Pulmonary artery endothelial cell (primary cell): ENCODE data around the gene SHMT1. TPM values are rescaled to one million over a fixed set of nuclear protein-coding genes. Genes with fewer than 3 reads are reported as not detected.
"Not testable (repeated sequence)": the region's sequence is repeated elsewhere in the genome, so short reads cannot be mapped to it uniquely, and the experiment has no call there.

Experiments
- DNase-seq: peaks from one replicate; pipeline ENCODE4 v3.0.0-alpha.2; 2011; ENCODE audit warnings: low read depth, low spot score
- total RNA-seq: library from RNA; depleted of rRNA; stranded (reverse); fragments of >200 nt; gene quantifications from 2 replicates; pipeline ENCODE4 v1.2.3, GENCODE V29; 2014

Gene SHMT1
- 15.4 and 20.4 TPM in 2 replicates for total RNA-seq

- DNase-seq: peak; percentile 36
Measured at GRCh38 chr17:18363101-18364049, at the start of gene SHMT1. Gene SHMT1 (minus strand): TSS chr17:18363550. CDS start chr17:18355981, 7,569 bp downstream.

DNA sequence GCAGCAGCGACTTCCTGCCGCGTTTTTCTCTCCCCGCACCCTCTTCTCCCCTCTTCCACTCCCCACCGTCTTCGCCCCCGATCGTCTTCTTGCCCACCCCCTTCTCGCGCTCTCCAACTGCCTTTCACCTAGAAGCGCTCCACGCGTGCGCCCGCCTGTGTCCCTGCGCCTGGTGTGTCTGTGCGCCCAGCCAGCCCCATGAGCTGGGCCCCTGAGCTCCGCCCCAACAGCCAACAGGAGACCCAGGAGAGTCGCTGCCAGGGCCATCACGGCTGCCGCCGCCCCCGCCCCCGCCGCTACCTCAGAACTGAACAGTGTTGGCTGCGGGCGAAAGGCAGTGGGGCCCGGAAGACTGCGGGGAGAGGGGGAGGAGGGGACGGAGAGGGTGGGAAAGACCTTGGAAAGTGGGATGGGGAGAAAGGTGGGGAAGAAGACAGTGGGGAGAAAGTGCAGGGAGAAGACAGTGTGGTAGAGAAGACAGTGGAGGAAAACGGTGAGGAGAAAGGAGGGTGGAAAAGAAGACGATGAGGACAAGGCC, 48.7 kb upstream of the SHMT1 start:
- not testable (repeated sequence) for DNase-seq

- DNase-seq: not testable (repeated sequence)
Measured at GRCh38 chr17:18411377-18411864, 48.1 kb upstream of the SHMT1 start.

- not testable (repeated sequence) for DNase-seq
Measured at GRCh38 chr17:18410736-18411135, 47.4 kb upstream of the SHMT1 start.

DNA sequence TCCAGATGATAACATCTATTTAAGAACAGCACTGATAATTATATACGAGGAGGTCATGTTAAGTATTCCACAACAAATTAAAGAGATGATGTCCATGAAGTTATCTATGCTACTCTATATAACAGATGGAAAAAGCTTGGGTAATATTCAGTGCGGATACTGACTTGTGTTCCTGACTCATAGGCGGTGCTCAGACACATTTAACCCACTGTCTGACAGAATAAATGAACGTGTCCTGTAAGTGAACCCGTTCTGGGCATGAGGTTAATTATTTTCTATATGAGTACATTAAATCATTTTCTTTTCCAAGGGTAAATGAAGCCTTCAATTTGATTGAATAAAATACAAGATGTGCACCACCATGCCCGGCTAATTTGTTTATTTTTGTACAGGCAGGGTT, 46.0 kb upstream of the SHMT1 start:
- DNase-seq: not testable (repeated sequence)

DNA sequence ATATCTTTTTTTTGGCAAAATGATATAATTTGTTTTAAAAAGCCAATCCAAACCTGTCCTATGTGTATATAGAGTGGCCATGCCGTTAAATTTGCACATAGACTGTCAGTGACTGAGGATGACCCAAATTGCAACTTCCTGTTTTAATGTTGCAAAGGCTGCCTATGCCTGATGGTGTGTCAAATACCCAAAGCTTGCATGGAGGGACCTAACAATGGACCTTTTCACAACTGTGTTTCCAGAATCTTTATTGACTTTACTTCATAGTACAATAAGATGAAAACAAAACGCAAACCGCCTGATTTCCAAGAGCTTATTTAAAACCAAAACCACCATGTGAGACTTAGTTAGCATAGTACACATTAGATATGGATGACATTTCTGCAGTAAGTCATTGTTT, 45.6 kb upstream of the SHMT1 start:
- not testable (repeated sequence) for DNase-seq

GRCh38 chr17:18403604-18404003, 40.3 kb upstream of the SHMT1 start:
- not testable (repeated sequence) for DNase-seq

GRCh38 chr17:18403166-18403565, 39.8 kb upstream of the SHMT1 start:
- not testable (repeated sequence) for DNase-seq

GRCh38 chr17:18401872-18402590, 38.7 kb upstream of the SHMT1 start:
- not testable (repeated sequence) for DNase-seq

- DNase-seq: not testable (repeated sequence)
Measured at GRCh38 chr17:18388728-18389127, 25.4 kb upstream of the SHMT1 start.

DNA sequence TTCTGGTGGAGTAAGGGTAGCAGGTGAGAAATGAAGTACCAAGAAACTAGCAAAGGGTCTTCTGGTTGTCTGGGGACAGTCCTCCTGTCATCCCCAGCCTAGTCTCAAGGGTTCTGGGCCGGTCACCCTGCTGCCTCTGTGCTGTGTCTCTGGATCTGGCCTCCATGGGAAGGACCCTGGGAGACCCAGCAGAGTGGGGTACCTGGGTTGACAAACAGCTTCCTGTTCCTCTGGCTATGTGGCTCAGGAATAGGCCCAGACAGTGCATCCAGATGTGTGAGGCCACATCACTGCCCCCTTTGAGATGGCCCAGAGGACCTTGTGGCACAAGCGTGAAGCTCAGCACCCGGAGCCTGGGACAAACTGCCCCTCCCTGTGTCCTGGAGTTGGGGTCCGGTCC, 24.9 kb upstream of the SHMT1 start:
- DNase-seq: not testable (repeated sequence)

- not testable (repeated sequence) for DNase-seq
Measured at GRCh38 chr17:18387583-18387982, 24.2 kb upstream of the SHMT1 start.

- DNase-seq: not testable (repeated sequence)
Measured at GRCh38 chr17:18384271-18384670, 20.9 kb upstream of the SHMT1 start.

- DNase-seq: not testable (repeated sequence)
Measured at GRCh38 chr17:18383079-18383481, 19.7 kb upstream of the SHMT1 start.

- no peak for DNase-seq
Measured at GRCh38 chr17:18382441-18383078, 19.2 kb upstream of the SHMT1 start.

- DNase-seq: no peak
Measured at GRCh38 chr17:18381953-18382245, 18.5 kb upstream of the SHMT1 start.

DNA sequence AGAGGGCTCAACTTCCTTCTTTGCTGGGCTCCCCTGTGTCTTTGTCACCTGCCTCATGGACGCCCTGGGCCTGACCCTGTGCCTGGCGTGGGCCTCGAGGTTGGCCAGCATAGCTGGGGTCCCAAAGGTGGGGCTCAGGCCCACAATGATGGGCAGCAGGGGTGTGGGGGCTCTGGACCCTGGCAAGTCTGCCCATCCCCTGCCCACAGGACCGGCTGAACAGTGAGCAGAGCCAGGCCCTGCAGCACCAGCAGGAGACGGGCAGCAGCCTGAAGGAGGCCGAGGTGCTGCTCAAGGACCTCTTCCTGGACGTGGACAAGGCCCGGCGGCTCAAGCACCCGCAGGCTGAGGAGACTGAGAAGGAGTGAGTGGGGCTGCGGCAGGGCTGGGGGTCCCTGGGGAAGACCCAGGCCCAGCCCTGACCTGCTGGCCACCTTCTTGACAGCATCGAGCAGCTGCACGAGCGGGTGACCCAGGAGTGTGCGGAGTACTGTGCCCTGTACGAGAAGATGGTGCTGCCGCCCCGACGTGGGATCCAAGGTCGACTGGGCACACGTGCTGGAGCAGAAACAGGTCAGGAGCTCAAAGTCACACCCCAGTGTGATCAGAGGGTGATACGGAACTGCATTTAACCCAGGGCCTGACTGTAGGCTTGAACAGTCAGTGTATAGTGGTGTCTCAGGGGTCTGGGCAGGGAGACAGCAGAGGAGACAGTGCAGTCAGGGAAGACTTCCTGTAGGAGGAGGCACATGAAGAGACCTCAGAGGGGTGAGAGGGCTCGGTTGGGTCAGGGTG, 18.0 kb upstream of the SHMT1 start:
- DNase-seq: no peak

DNA sequence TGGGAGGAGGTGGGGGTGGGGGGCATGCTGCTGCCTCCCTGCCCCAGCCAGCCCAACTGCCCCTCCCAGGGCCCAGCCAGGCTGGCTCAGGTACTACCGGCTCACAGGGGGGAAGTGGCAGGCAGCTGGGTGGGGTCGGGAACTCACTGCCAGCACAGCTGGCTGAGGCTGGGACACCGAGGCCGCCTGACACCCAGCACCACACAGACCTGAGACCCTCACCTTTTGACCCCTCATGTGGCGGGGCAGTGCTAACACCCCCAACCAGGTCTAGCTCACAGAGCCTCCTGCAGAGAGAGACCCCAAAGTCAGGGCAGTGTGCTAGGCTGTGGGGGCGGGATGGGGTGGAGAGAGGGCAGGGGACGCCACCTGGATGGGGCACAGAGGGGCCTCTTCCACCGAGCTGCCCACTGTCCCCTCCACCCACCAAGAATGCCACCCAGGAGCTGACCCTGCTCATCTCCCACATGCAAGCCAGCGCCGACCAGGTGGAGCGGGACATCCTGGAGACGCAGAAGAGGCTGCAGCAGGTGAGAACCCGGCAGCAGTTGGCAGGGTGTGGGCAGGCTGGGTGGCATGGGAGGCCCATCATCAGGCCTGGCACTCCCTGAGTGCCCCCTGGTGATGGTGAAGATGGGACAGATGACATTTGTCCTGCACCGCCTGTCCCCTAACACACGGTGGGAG, 17.3 kb upstream of the SHMT1 start:
- DNase-seq: no peak

DNA sequence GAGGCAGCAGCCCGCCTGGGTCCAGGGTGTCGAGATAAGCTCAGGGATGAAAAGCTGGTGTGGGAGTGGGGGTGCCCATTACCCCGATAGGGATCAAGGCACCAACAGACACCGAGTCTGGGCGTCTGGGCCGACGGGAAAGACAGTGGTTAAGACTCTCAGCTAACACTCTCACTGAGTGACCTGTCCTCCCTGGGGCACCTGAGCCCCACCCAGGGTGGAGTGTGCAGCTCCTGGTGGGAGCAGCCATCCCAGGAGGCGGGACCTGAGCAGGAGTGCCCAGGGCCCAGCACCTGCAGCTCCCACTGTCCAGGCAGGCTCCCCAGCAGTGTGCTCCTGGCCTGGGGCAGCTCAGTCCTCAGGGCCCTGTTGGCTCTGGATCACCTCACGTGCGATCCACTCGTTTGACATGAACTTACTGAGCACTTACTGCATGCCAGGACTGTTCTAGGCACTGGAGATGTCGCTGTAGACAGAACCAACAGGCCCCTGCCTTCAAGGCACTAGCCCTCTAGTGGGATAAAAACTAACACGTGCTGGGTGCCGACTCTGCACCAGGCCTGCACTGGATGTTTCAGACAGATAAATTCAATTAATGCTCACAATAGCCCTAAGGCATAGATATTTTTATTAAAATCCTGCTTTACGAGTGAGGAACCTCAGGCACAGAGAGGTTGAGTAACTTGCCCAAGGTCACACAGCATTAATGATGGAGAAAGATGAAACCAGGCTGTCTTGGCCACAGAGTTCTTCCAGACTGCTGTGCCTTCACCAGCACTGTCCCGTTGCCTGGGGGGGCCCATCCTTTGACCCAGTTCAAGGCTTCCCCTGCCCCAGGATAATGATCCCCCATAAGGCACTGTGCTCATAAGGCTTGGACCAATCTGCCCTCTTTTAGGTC, 16.1 kb upstream of the SHMT1 start:
- no peak for DNase-seq
